Astrocyte (in vitro differentiated cells and primary cell): ENCODE measurements around the gene TRIO. TPM values are rescaled to one million over a fixed set of nuclear protein-coding genes. Genes with fewer than 3 reads are reported as not detected.

Source experiments
- DNase-seq: peaks from one replicate; pipeline ENCODE4 v3.0.0-alpha.2; 2010; ENCODE audit warnings: low read depth
- FAIRE-seq: peaks from 2 replicates; lab custom pipeline; 2011; peaks lifted over from hg19 to GRCh38; lab: Jason Lieb, UNC
- H2AFZ ChIP-seq: 2 replicates; pipeline ENCODE4 v1.6.0; 2012; ENCODE audit warnings: low read depth, low read length, inconsistent platforms
- H3K27ac ChIP-seq: 2 replicates; pipeline ENCODE4 v1.5.1; 2011; ENCODE audit warnings: low read depth, low read length, inconsistent platforms
- H3K27me3 ChIP-seq: 2 replicates; pipeline ENCODE4 v1.6.0; 2011; ENCODE audit warnings: low read length, inconsistent platforms; ENCODE audit not compliant: insufficient read depth
- H3K36me3 ChIP-seq: 2 replicates; pipeline ENCODE4 v1.5.1; 2011; ENCODE audit warnings: low read length, inconsistent platforms; ENCODE audit not compliant: insufficient read depth
- H3K4me1 ChIP-seq: 2 replicates; pipeline ENCODE4 v1.5.1; 2011; ENCODE audit warnings: low read length, inconsistent platforms; ENCODE audit not compliant: insufficient read depth
- H3K4me2 ChIP-seq: 2 replicates; pipeline ENCODE4 v1.6.0; 2012; ENCODE audit warnings: low read length, inconsistent platforms
- H3K4me3 ChIP-seq: 2 replicates; pipeline ENCODE4 v1.5.1; 2011; ENCODE audit warnings: low read depth, mild to moderate bottlenecking, low read length, inconsistent platforms; ENCODE audit not compliant: insufficient read depth
- H3K79me2 ChIP-seq: 2 replicates; pipeline ENCODE4 v1.6.0; 2012; ENCODE audit warnings: mild to moderate bottlenecking, low read length, inconsistent platforms; ENCODE audit not compliant: insufficient read depth
- H3K9ac ChIP-seq: 2 replicates; pipeline ENCODE4 v1.6.0; 2012; ENCODE audit warnings: mild to moderate bottlenecking, low read length, inconsistent platforms
- H3K9me3 ChIP-seq: 2 replicates; pipeline ENCODE4 v1.5.1; 2012; ENCODE audit warnings: low read depth, mild to moderate bottlenecking, low read length, inconsistent platforms; ENCODE audit not compliant: insufficient read depth
- H4K20me1 ChIP-seq: 2 replicates; pipeline ENCODE4 v1.6.0; 2012; ENCODE audit warnings: low read length, inconsistent platforms; ENCODE audit not compliant: insufficient read depth
- H3K27ac Mint-ChIP-seq: one replicate; pipeline ENCODE4 v1.8.0; 2021; ENCODE audit warnings: mild to moderate bottlenecking, mixed read lengths; ENCODE audit not compliant: unreplicated experiment
- H3K27me3 Mint-ChIP-seq: one replicate; pipeline ENCODE4 v1.8.0; 2021; ENCODE audit warnings: low read depth, mixed read lengths; ENCODE audit not compliant: unreplicated experiment
- H3K36me3 Mint-ChIP-seq: one replicate; pipeline ENCODE4 v1.8.0; 2021; ENCODE audit warnings: low read depth, mixed read lengths; ENCODE audit not compliant: unreplicated experiment
- H3K4me1 Mint-ChIP-seq: one replicate; pipeline ENCODE4 v1.8.0; 2021; ENCODE audit warnings: low read depth, mixed read lengths; ENCODE audit not compliant: unreplicated experiment
- H3K4me3 Mint-ChIP-seq: one replicate; pipeline ENCODE4 v1.8.0; 2021; ENCODE audit warnings: mild to moderate bottlenecking, moderate library complexity, mixed read lengths; ENCODE audit not compliant: unreplicated experiment
- H3K9me3 Mint-ChIP-seq: one replicate; pipeline ENCODE4 v1.8.0; 2021; ENCODE audit warnings: mild to moderate bottlenecking, mixed read lengths; ENCODE audit not compliant: unreplicated experiment
- EZH2 ChIP-seq: IDR thresholded peaks from 2 replicates; pipeline ENCODE4 v1.6.1; 2012; ENCODE audit warnings: mild to moderate bottlenecking, low read length, inconsistent platforms; ENCODE audit not compliant: insufficient read depth
- total RNA-seq: library from RNA; stranded (reverse); gene quantifications from 2 replicates; pipeline ENCODE4 v1.2.1, GENCODE V29; 2021
- TF ChIP-seq, protein P1 (sequence below): IDR thresholded peaks from 2 replicates; pipeline ENCODE4 v1.5.1; 2011; ENCODE audit warnings: low read depth, mild to moderate bottlenecking, inconsistent platforms, low read length, moderate library complexity; ENCODE audit not compliant: insufficient read depth

The TRIO gene
- total RNA-seq, 1 donor from 2014 or later, result 347 TPM

DNA sequence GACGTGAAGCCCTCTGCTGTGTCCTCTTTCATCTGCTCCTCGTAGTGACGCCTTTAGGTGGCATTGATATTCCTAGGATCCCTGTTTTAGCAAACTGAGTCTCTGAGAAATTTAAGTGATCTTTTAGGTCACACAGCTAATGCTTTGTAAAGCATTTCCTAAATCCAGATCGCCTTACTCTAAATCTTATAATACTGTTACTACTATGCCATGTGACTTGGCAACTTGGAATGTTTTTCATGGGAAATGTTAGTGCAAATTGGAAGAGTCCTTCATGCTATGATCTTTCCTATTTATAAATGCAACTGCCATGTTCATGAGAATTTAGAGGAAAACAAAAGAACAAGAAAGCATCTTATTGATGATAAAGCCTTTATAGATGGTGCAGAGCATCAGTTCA, 212.2 kb downstream of the TRIO start:
- Mint-ChIP-seq H3K4me1 (peaks cover 32% of the 10 kb centered on the region), H3K36me3 (peaks cover 20% of the 10 kb centered on the region), H3K4me3 (no peak overlapping the region), H3K27me3 (no peaks in the 10 kb centered on the region), H3K27ac (peak overlapping the region; percentile 1), H3K9me3 (no peaks in the 10 kb centered on the region)
- no peak overlapping the region for H3K4me3 ChIP-seq
- DNase-seq (no peak), FAIRE-seq (no peak)
- H3K79me2 ChIP-seq, result peaks cover 90% of the 10 kb centered on the region
- H3K36me3 ChIP-seq, result peaks cover 53% of the 10 kb centered on the region
- peaks cover 7% of the 10 kb centered on the region for H3K4me1 ChIP-seq
- H2AFZ ChIP-seq, result no peak overlapping the region
- no peak overlapping the region for H3K9ac ChIP-seq
- H3K27ac ChIP-seq, result no peak overlapping the region
- H3K4me2 ChIP-seq, result no peak overlapping the region
- TF ChIP-seq EZH2, result no peak
- TF ChIP-seq, protein P1, sequence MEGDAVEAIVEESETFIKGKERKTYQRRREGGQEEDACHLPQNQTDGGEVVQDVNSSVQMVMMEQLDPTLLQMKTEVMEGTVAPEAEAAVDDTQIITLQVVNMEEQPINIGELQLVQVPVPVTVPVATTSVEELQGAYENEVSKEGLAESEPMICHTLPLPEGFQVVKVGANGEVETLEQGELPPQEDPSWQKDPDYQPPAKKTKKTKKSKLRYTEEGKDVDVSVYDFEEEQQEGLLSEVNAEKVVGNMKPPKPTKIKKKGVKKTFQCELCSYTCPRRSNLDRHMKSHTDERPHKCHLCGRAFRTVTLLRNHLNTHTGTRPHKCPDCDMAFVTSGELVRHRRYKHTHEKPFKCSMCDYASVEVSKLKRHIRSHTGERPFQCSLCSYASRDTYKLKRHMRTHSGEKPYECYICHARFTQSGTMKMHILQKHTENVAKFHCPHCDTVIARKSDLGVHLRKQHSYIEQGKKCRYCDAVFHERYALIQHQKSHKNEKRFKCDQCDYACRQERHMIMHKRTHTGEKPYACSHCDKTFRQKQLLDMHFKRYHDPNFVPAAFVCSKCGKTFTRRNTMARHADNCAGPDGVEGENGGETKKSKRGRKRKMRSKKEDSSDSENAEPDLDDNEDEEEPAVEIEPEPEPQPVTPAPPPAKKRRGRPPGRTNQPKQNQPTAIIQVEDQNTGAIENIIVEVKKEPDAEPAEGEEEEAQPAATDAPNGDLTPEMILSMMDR, result no peak
- peaks cover 96% of the 10 kb centered on the region for H4K20me1 ChIP-seq
- no peaks in the 10 kb centered on the region for H3K9me3 ChIP-seq
- no peaks in the 10 kb centered on the region for H3K27me3 ChIP-seq

GRCh38 chr5:14356305-14356704, 213.2 kb downstream of the TRIO start:
- H4K20me1 ChIP-seq, result peaks cover 94% of the 10 kb centered on the region
- H3K27me3 ChIP-seq, result no peaks in the 10 kb centered on the region
- H2AFZ ChIP-seq, result no peak overlapping the region
- peaks cover 7% of the 10 kb centered on the region for H3K4me1 ChIP-seq
- Mint-ChIP-seq H3K27me3 (no peaks in the 10 kb centered on the region), H3K9me3 (no peaks in the 10 kb centered on the region), H3K36me3 (peaks cover 24% of the 10 kb centered on the region), H3K4me1 (peaks cover 34% of the 10 kb centered on the region), H3K4me3 (no peak overlapping the region), H3K27ac (no peak overlapping the region)
- peaks cover 55% of the 10 kb centered on the region for H3K36me3 ChIP-seq
- no peaks in the 10 kb centered on the region for H3K9me3 ChIP-seq
- TF ChIP-seq, protein P1, result no peak
- TF ChIP-seq EZH2, result no peak
- no peak overlapping the region for H3K4me2 ChIP-seq
- no peak overlapping the region for H3K9ac ChIP-seq
- FAIRE-seq, result no peak
- H3K79me2 ChIP-seq, result peaks cover 89% of the 10 kb centered on the region
- H3K27ac ChIP-seq, result no peak overlapping the region
- no peak for DNase-seq
- H3K4me3 ChIP-seq, result no peak overlapping the region

- Histone ChIP-seq H3K27ac (no peak overlapping the region), H4K20me1 (peaks cover 93% of the 10 kb centered on the region), H3K4me2 (no peak overlapping the region), H2AFZ (no peak overlapping the region), H3K9me3 (no peaks in the 10 kb centered on the region), H3K4me1 (peaks cover 7% of the 10 kb centered on the region), H3K4me3 (no peak overlapping the region), H3K36me3 (peaks cover 61% of the 10 kb centered on the region), H3K9ac (no peak overlapping the region), H3K79me2 (peaks cover 88% of the 10 kb centered on the region), H3K27me3 (no peaks in the 10 kb centered on the region)
- H3K27me3 Mint-ChIP-seq, result no peaks in the 10 kb centered on the region
- no peaks in the 10 kb centered on the region for H3K9me3 Mint-ChIP-seq
- peaks cover 27% of the 10 kb centered on the region for H3K36me3 Mint-ChIP-seq
- H3K4me1 Mint-ChIP-seq, result peaks cover 28% of the 10 kb centered on the region
- FAIRE-seq (no peak), DNase-seq (no peak)
- no peak overlapping the region for H3K4me3 Mint-ChIP-seq
- no peak overlapping the region for H3K27ac Mint-ChIP-seq
- TF ChIP-seq, protein P1, result no peak
- TF ChIP-seq EZH2, result no peak
Observed at GRCh38 chr5:14357441-14357840, 214.3 kb downstream of the TRIO start.
